ENCODE measurements around the gene BTRC. TPM values are rescaled to one million over a fixed set of nuclear protein-coding genes. Genes with fewer than 3 reads are reported as not detected.
"Not testable (repeated sequence)": the region's sequence is repeated elsewhere in the genome, so short reads cannot be mapped to it uniquely, and the experiment has no call there.

The BTRC gene
- total RNA-seq, 1 donor from 2014 or later = 0.96 TPM

- H3K27ac ChIP-seq = no peak overlapping the region
- H3K4me1 ChIP-seq = no peaks in the 10 kb centered on the region
- H3K4me3 ChIP-seq = no peak overlapping the region
- H3K27me3 ChIP-seq = no peaks in the 10 kb centered on the region
- TF ChIP-seq CTCF (IDR thresholded peaks at IDR 0.05) = no peak
- intact Hi-C loops (cut with DNase I) = no loop called here
- no peaks in the 10 kb centered on the region for H3K9me3 ChIP-seq
- no peaks in the 10 kb centered on the region for H3K36me3 ChIP-seq
- DNase-seq (ENCODE audit: low spot score in 2 of 2) = no peak
Observed at GRCh38 chr10:101403161-101403560, 49.2 kb downstream of the BTRC start.

DNA sequence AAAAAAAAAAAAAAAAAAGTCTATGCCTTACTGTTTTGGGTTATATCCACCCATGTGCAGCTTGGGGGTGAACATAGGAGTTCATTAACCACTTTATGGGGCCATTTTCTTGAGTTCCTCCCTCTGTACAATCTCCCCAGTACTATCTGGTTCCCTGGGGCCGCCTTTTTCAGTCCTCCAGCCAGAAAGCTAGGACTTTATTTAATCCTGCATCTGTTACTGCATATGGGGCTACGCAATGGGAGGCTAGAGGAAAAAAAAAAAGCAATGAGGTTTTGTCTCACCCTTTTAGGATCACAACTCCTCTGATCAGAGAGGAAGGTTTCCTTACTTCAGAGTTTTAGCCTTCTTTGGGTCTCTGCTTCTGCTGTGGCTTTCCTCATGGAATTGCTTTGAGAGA lies 51.0 kb downstream of the BTRC start:
- no peak overlapping the region for H3K27ac ChIP-seq
- no peaks in the 10 kb centered on the region for H3K27me3 ChIP-seq
- H3K9me3 ChIP-seq = no peaks in the 10 kb centered on the region
- no peak for TF ChIP-seq CTCF (IDR thresholded peaks at IDR 0.05)
- H3K36me3 ChIP-seq = peaks cover 0 to 10% of the 10 kb centered on the region in 2 donors
- no peaks in the 10 kb centered on the region for H3K4me1 ChIP-seq
- no peak overlapping the region for H3K4me3 ChIP-seq
- no peak for DNase-seq (ENCODE audit: low spot score in 2 of 2)
- intact Hi-C loops (cut with DNase I) = no loop called here

GRCh38 chr10:101411598-101411997 lies 57.6 kb downstream of the BTRC start:
- no peaks in the 10 kb centered on the region for H3K4me1 ChIP-seq
- H3K27me3 ChIP-seq = no peaks in the 10 kb centered on the region
- peaks cover 0 to 11% of the 10 kb centered on the region in 2 donors for H3K9me3 ChIP-seq
- no peak for DNase-seq (ENCODE audit: low spot score in 2 of 2)
- no peak overlapping the region for H3K27ac ChIP-seq
- H3K4me3 ChIP-seq = no peak overlapping the region
- no peak for TF ChIP-seq CTCF (IDR thresholded peaks at IDR 0.05)
- H3K36me3 ChIP-seq = peaks cover 0 to 10% of the 10 kb centered on the region in 2 donors
- intact Hi-C loops (cut with DNase I) = no loop called here

GRCh38 chr10:101414034-101414433 lies 60.1 kb downstream of the BTRC start:
- no peak for TF ChIP-seq CTCF (IDR thresholded peaks at IDR 0.05)

GRCh38 chr10:101415884-101416283 lies 61.9 kb downstream of the BTRC start:
- Histone ChIP-seq H3K27ac (no peak overlapping the region), H3K4me1 (no peaks in the 10 kb centered on the region), H3K36me3 (no peaks in the 10 kb centered on the region), H3K4me3 (no peak overlapping the region), H3K9me3 (peaks cover 0 to 11% of the 10 kb centered on the region in 2 donors), H3K27me3 (no peaks in the 10 kb centered on the region)
- intact Hi-C loops (cut with DNase I) = no loop called here
- no peak for TF ChIP-seq CTCF (IDR thresholded peaks at IDR 0.05)
- no peak for DNase-seq (ENCODE audit: low spot score in 2 of 2)

More at GRCh38 chr10:101414034-101414433, 60.1 kb downstream of the BTRC start:
- no peak overlapping the region for H3K4me3 ChIP-seq
- H3K27me3 ChIP-seq = no peaks in the 10 kb centered on the region
- peaks cover 0 to 11% of the 10 kb centered on the region in 2 donors for H3K9me3 ChIP-seq
- DNase-seq (ENCODE audit: low spot score in 2 of 2) = no peak
- no peaks in the 10 kb centered on the region for H3K4me1 ChIP-seq
- H3K36me3 ChIP-seq = peaks cover 0 to 5% of the 10 kb centered on the region in 2 donors
- H3K27ac ChIP-seq = no peak overlapping the region
- intact Hi-C loops (cut with DNase I) = no loop called here

- H3K27ac ChIP-seq; H3K27me3 ChIP-seq; H3K4me1 ChIP-seq; H3K4me3 ChIP-seq; H3K9me3 ChIP-seq; H3K36me3 ChIP-seq; intact Hi-C loops (cut with DNase I); DNase-seq (ENCODE audit: low spot score in 2 of 2): not testable (repeated sequence)
Observed at GRCh38 chr10:101421967-101422366, 68.0 kb downstream of the BTRC start.

Data from ascending aorta (tissue), 2 donors.